K562 (cell line): ENCODE measurements around the gene KCNK6. TPM values are rescaled to one million over a fixed set of nuclear protein-coding genes. Genes with fewer than 3 reads are reported as not detected.

Experiments used
- CTBP1 ChIP-seq: fragments of 450-650 bp; IDR thresholded peaks from 2 replicates; pipeline ENCODE4 v1.6.1; 2016; ENCODE audit warnings: borderline replicate concordance
- FOXJ3 ChIP-seq: sonication (generic); formaldehyde crosslinking; IDR thresholded peaks from 2 replicates; pipeline ENCODE4 v1.4.0; 2020; ENCODE audit warnings: mild to moderate bottlenecking, missing genetic modification reagents
- KDM1A ChIP-seq, 2 experiments: fragments of 450-650 bp; IDR thresholded peaks; 2 replicates each; pipeline ENCODE4 v1.6.1; 2016; ENCODE audit warnings: mild to moderate bottlenecking in 2 of 2
- KLF1 ChIP-seq: fragments of 450-650 bp; IDR thresholded peaks from 2 replicates; pipeline ENCODE4 v1.6.1; 2016; ENCODE audit warnings: missing genetic modification characterization, missing compliant biosample characterization
- MBD1 ChIP-seq: fragments of 250-450 bp; sonication (Bioruptor Pico); IDR thresholded peaks from 2 replicates; pipeline ENCODE4 v1.8.0; 2022; ENCODE audit warnings: inconsistent platforms
- MGA ChIP-seq: fragments of 450-650 bp; IDR thresholded peaks from 2 replicates; pipeline ENCODE4 v1.6.1; 2016; ENCODE audit warnings: mild to moderate bottlenecking, moderate library complexity
- NR3C1 ChIP-seq: sonication (generic); formaldehyde crosslinking; IDR thresholded peaks from 2 replicates; pipeline ENCODE4 v1.8.1; 2022; ENCODE audit warnings: missing genetic modification reagents
- POU5F1 ChIP-seq: fragments of 150-350 bp; IDR thresholded peaks from 2 replicates; pipeline ENCODE4 v1.6.1; 2014; ENCODE audit warnings: borderline replicate concordance, low read length, low read depth, mild to moderate bottlenecking; ENCODE audit not compliant: partially characterized antibody
- SAFB ChIP-seq: fragments of 200-400 bp; formaldehyde crosslinking; IDR thresholded peaks from 2 replicates; pipeline ENCODE4 v1.6.1; 2017; ENCODE audit warnings: low read depth, low read length, borderline replicate concordance
- SPI1 ChIP-seq: IDR thresholded peaks from 2 replicates; pipeline ENCODE4 v1.6.1; 2011; ENCODE audit warnings: low read depth, low read length, control low read depth, borderline replicate concordance
- TBP ChIP-seq: optimal IDR thresholded peaks from 2 replicates; pipeline ENCODE3; 2011; ENCODE audit warnings: low read depth, low read length, improper control_type of control experiment
- XRCC5 ChIP-seq: fragments of 200-400 bp; formaldehyde crosslinking; IDR thresholded peaks from 2 replicates; pipeline ENCODE4 v1.6.1; 2017; ENCODE audit warnings: low read depth, mild to moderate bottlenecking, low read length
- ZBTB34 ChIP-seq: fragments of 250-450 bp; sonication (Bioruptor Pico); IDR thresholded peaks from 2 replicates; pipeline ENCODE4 v1.8.0; 2021; ENCODE audit warnings: mild to moderate bottlenecking, moderate library complexity
- ZNF140 ChIP-seq: fragments of 250-450 bp; sonication (Bioruptor Pico); IDR thresholded peaks from 2 replicates; pipeline ENCODE4 v1.8.0; 2021; ENCODE audit warnings: moderate library complexity, mild to moderate bottlenecking, inconsistent platforms
- ZNF24 ChIP-seq: fragments of 450-650 bp; IDR thresholded peaks from 2 replicates; pipeline ENCODE4 v1.6.1; 2016
- ZNF253 ChIP-seq: fragments of 250-450 bp; sonication (Bioruptor Pico); conservative IDR thresholded peaks from 2 replicates; pipeline ENCODE4 v1.6.1; 2021; ENCODE audit warnings: mild to moderate bottlenecking
- polyA plus RNA-seq, 8 experiments: library from polyadenylated mRNA; depleted of rRNA in 4 of 8; stranded (reverse) in 5 of 8; unstranded in 3 of 8; fragments of >200 nt; fragmentation: Nextera tagmentation in 2 of 8; fragmentation: Illumina TruSeq in 1 of 8; extraction: Ambion mirVana in 2 of 8; extraction: Trizol in 1 of 8; gene quantifications; 2 replicates each; pipeline versions ENCODE4 v1.2.1 to v1.2.3, GENCODE V29; 2011 to 2014; ENCODE audit warnings: inconsistent platforms in 1 of 8, missing spikeins in 1 of 8
- total RNA-seq, 7 experiments: library from RNA; depleted of rRNA in 6 of 7; stranded (reverse); fragments of >200 nt in 6 of 7; fragmentation: Illumina TruSeq in 2 of 7; extraction: Trizol in 2 of 7; gene quantifications; 2 replicates each; pipeline versions ENCODE4 v1.2.1 to v1.2.3, GENCODE V29; 2011 to 2021; ENCODE audit warnings: low replicate concordance in 1 of 7

KCNK6 gene
- total and polyA plus RNA-seq, 9 of the 15 experiments (the other 6 are each of a cell fraction or from before 2014, with no cell fraction given) = 0.05 to 0.42 (median 0.15) TPM

- TF ChIP-seq MBD1 = no peak
- 0 out of 2 replicates have a peak, but pooled peaks have one; percentile 46 for TF ChIP-seq SAFB
- no peak for TF ChIP-seq ZNF253 (CRISPR knock-in tag)
- no peak for TF ChIP-seq POU5F1
- no peak for TF ChIP-seq TBP
- TF ChIP-seq KDM1A (IDR thresholded peaks at IDR 0.05) = no peak
- TF ChIP-seq MGA = no peak
- no peak for TF ChIP-seq FOXJ3 (CRISPR knock-in tag)
- TF ChIP-seq NR3C1 (CRISPR knock-in tag) = no peak
- no peak for TF ChIP-seq ZNF140 (CRISPR knock-in tag)
- TF ChIP-seq SPI1 = no peak
- no peak for TF ChIP-seq KLF1 (tag)
- TF ChIP-seq XRCC5 = no peak
- no peak for TF ChIP-seq ZNF24
- no peak for TF ChIP-seq ZBTB34
- TF ChIP-seq CTBP1 = peak; percentile 74
Observed at GRCh38 chr19:38361633-38362075, 42.0 kb downstream of the KCNK6 start (continued).
